GM19395 (cell line): ENCODE results near the gene LIM2.

Source experiments
- ATAC-seq: cut with Tn5 transposase; IDR thresholded peaks from one replicate; pipeline ENCODE4 v1.9.1; 2021; ENCODE audit warnings: mild to moderate bottlenecking, moderate library complexity; ENCODE audit not compliant: unreplicated experiment

LIM2 gene

GRCh38 chr19:51341976-51342580 lies 45.7 kb downstream of the LIM2 start, which contains the start of gene VSIG10L:
Gene VSIG10L (minus strand): TSS chr19:51342139. CDS start chr19:51342124, 15 bp downstream.
- no peak for ATAC-seq

GRCh38 chr19:51341066-51341465 lies 46.7 kb downstream of the LIM2 start:
- ATAC-seq, result no peak

GRCh38 chr19:51339687-51340656 lies 47.8 kb downstream of the LIM2 start:
- peak; percentile 46 for ATAC-seq

GRCh38 chr19:51339313-51339686 lies 48.5 kb downstream of the LIM2 start:
- peak; percentile 3 for ATAC-seq

GRCh38 chr19:51338563-51339312 lies 49.0 kb downstream of the LIM2 start:
- ATAC-seq, result peak; percentile 69

GRCh38 chr19:51337861-51338562 lies 49.8 kb downstream of the LIM2 start:
- no peak for ATAC-seq

GRCh38 chr19:51337141-51337860 lies 50.5 kb downstream of the LIM2 start:
- ATAC-seq, result no peak

GRCh38 chr19:51333836-51334460 lies 53.8 kb downstream of the LIM2 start:
- ATAC-seq, result no peak

GRCh38 chr19:51331716-51332115 lies 56.1 kb downstream of the LIM2 start:
- ATAC-seq, result no peak

- ATAC-seq, result no peak
Measured at GRCh38 chr19:51331193-51331592, 56.6 kb downstream of the LIM2 start.

GRCh38 chr19:51330366-51330765 lies 57.4 kb downstream of the LIM2 start:
- ATAC-seq, result no peak
